SK-N-SH treated with all-trans-retinoic acid at 6 μM for 48 hours (cell line): ENCODE data around the gene SLC2A4RG.

ENCODE experiments used
- CREB5 ChIP-seq: fragments of 250-450 bp; sonication (Bioruptor Pico); IDR thresholded peaks from 2 replicates; pipeline ENCODE4 v1.5.1; 2020; ENCODE audit warnings: low read depth, mild to moderate bottlenecking, moderate library complexity
- CSDC2 ChIP-seq: fragments of 250-450 bp; sonication (Bioruptor Pico); IDR thresholded peaks from 2 replicates; pipeline ENCODE4 v1.5.0; 2020; ENCODE audit warnings: mild to moderate bottlenecking, moderate library complexity
- OSR1 ChIP-seq: fragments of 250-450 bp; sonication (Bioruptor Pico); IDR thresholded peaks from 2 replicates; pipeline ENCODE4 v1.8.0; 2022; ENCODE audit warnings: moderate library complexity, mild to moderate bottlenecking, inconsistent platforms
- PPARA ChIP-seq: fragments of 250-450 bp; sonication (Bioruptor Pico); IDR thresholded peaks from 2 replicates; pipeline ENCODE4 v1.5.0; 2020; ENCODE audit warnings: mild to moderate bottlenecking, borderline replicate concordance
- RARB ChIP-seq: fragments of 250-450 bp; sonication (Bioruptor Pico); IDR thresholded peaks from 2 replicates; pipeline ENCODE4 v1.8.0; 2021; ENCODE audit warnings: mild to moderate bottlenecking, moderate library complexity
- TOX ChIP-seq: fragments of 250-450 bp; sonication (Bioruptor Pico); IDR thresholded peaks from 2 replicates; pipeline ENCODE4 v1.8.0; 2021; ENCODE audit warnings: mild to moderate bottlenecking, moderate library complexity, borderline replicate concordance
- TSHZ2 ChIP-seq: fragments of 250-450 bp; sonication (Bioruptor Pico); IDR thresholded peaks from 2 replicates; pipeline ENCODE4 v1.5.0; 2020; ENCODE audit warnings: mild to moderate bottlenecking, moderate library complexity
- ZC3H10 ChIP-seq: fragments of 250-450 bp; sonication (Bioruptor Pico); IDR thresholded peaks from 2 replicates; pipeline ENCODE4 v1.5.1; 2021; ENCODE audit warnings: mild to moderate bottlenecking, moderate library complexity
- ZFP3 ChIP-seq: fragments of 250-450 bp; sonication (Bioruptor Pico); IDR thresholded peaks from 2 replicates; pipeline ENCODE4 v1.5.0; 2020; ENCODE audit warnings: mild to moderate bottlenecking, moderate library complexity
- ZFP30 ChIP-seq: fragments of 450-650 bp; formaldehyde crosslinking; IDR thresholded peaks from 2 replicates; pipeline ENCODE4 v1.5.0; 2022; ENCODE audit warnings: mild to moderate bottlenecking, moderate library complexity

- TF ChIP-seq TSHZ2 (no peak), ZFP3 (CRISPR knock-in tag) (no peak), CREB5 (CRISPR knock-in tag) (no peak), OSR1 (CRISPR knock-in tag) (no peak), TOX (CRISPR knock-in tag) (no peak), CSDC2 (CRISPR knock-in tag) (no peak), PPARA (CRISPR knock-in tag) (no peak), RARB (CRISPR knock-in tag) (no peak), ZFP30 (CRISPR knock-in tag) (no peak), ZC3H10 (CRISPR knock-in tag) (no peak)
Observed at GRCh38 chr20:63789836-63790571, 50.4 kb downstream of the SLC2A4RG start.
